Measurements from ENCODE around the gene CACNG4.
"Not testable (repeated sequence)": the region's sequence is repeated elsewhere in the genome, so short reads cannot be mapped to it uniquely, and the experiment has no call there.

Gene CACNG4

GRCh38 chr17:67021743-67022450 lies 57.4 kb downstream of the CACNG4 start:
- DNase-seq: no peak

GRCh38 chr17:67022451-67022810 lies 57.9 kb downstream of the CACNG4 start:
- no peak for DNase-seq

GRCh38 chr17:67024736-67025135 lies 60.2 kb downstream of the CACNG4 start:
- no peak for DNase-seq

- no peak for DNase-seq
Observed at GRCh38 chr17:67025216-67025792, 60.8 kb downstream of the CACNG4 start.

- no peak for DNase-seq
Observed at GRCh38 chr17:67026341-67026740, 61.8 kb downstream of the CACNG4 start.

- DNase-seq: no peak
Observed at GRCh38 chr17:67027031-67027628, 62.6 kb downstream of the CACNG4 start.

GRCh38 chr17:67030641-67031040 lies 66.1 kb downstream of the CACNG4 start:
- no peak for DNase-seq

GRCh38 chr17:67032382-67032781 lies 67.9 kb downstream of the CACNG4 start:
- DNase-seq: no peak

- DNase-seq: no peak
Observed at GRCh38 chr17:67032985-67033384, 68.5 kb downstream of the CACNG4 start.

GRCh38 chr17:67033613-67034012 lies 69.1 kb downstream of the CACNG4 start:
- no peak for DNase-seq

GRCh38 chr17:67035131-67036083 lies 70.9 kb downstream of the CACNG4 start:
- DNase-seq: no peak

GRCh38 chr17:67038861-67039365 lies 74.4 kb downstream of the CACNG4 start:
- no peak for DNase-seq

- DNase-seq: no peak
Observed at GRCh38 chr17:67040652-67041051, 76.1 kb downstream of the CACNG4 start.

GRCh38 chr17:67041119-67041518 lies 76.6 kb downstream of the CACNG4 start:
- not testable (repeated sequence) for DNase-seq

- DNase-seq: no peak
Observed at GRCh38 chr17:67041531-67041930, 77.0 kb downstream of the CACNG4 start.

- DNase-seq: no peak
Observed at GRCh38 chr17:67041941-67042899, 77.7 kb downstream of the CACNG4 start.

GRCh38 chr17:67043283-67043682 lies 78.8 kb downstream of the CACNG4 start:
- no peak for DNase-seq

GRCh38 chr17:67044016-67044772 lies 79.7 kb downstream of the CACNG4 start, which contains the start of gene CACNG1:
Gene CACNG1, plus strand, starts transcription at chr17:67044554. Its CDS starts 107 bp downstream, at chr17:67044661.
- no peak for DNase-seq

GRCh38 chr17:67044940-67045339 lies 80.4 kb downstream of the CACNG4 start:
- no peak for DNase-seq

- no peak for DNase-seq
Observed at GRCh38 chr17:67046398-67046797, 81.9 kb downstream of the CACNG4 start.

GRCh38 chr17:67047382-67047781 lies 82.9 kb downstream of the CACNG4 start:
- no peak for DNase-seq
